Measurements from ENCODE around the gene ENDOU. TPM values are rescaled to one million over a fixed set of nuclear protein-coding genes. Genes with fewer than 3 reads are reported as not detected.

ENDOU gene
- total and polyA plus RNA-seq, 2 donors (not counting 3 experiments of a cell fraction or from before 2014, with no cell fraction given), result not detected

GRCh38 chr12:47752121-47752520 is 26.8 kb upstream of the ENDOU start:
- no TSS peak for BruUV-seq (replicated peaks)
- Histone ChIP-seq H3K9me1 (replicated peaks; ENCODE audit: control insufficient read depth, extremely low read depth, insufficient read depth, low read length) (no peaks in the 10 kb centered on the region), H3K9me3 (replicated peaks; ENCODE audit: control insufficient read depth, insufficient read depth, low read length) (no peaks in the 10 kb centered on the region), H3K79me2 (ENCODE audit: control insufficient read depth, insufficient read depth, low read length) (peaks cover 23% of the 10 kb centered on the region), H3K36me3 (ENCODE audit: control insufficient read depth in 2 of 2, extremely low read depth in 1 of 2, insufficient read depth in 2 of 2, low read length in 2 of 2) (peaks cover 6 to 43% of the 10 kb centered on the region in 2 experiments), H3K4me3 (replicated peaks in 1 of 3; ENCODE audit: insufficient read depth in 1 of 3, low read depth in 1 of 3, low read length in 3 of 3) (no peak overlapping the region), H4K20me1 (replicated peaks; ENCODE audit: control insufficient read depth, extremely low read depth, insufficient read depth, low read length) (no peaks in the 10 kb centered on the region), H3K9ac (replicated peaks; ENCODE audit: extremely low read depth, insufficient read depth, low read length) (no peak overlapping the region), H3K27me3 (ENCODE audit: control insufficient read depth in 2 of 2, insufficient read depth in 2 of 2, low read length in 2 of 2) (no peaks in the 10 kb centered on the region), H3K4me1 (ENCODE audit: control insufficient read depth, extremely low read depth, insufficient read depth, low read length) (peaks cover 45% of the 10 kb centered on the region), H3K27ac (ENCODE audit: insufficient read depth, low read depth, low read length) (no peak overlapping the region), H3K4me2 (ENCODE audit: insufficient read depth, low read length) (no peak overlapping the region), H2AFZ (ENCODE audit: low read depth, low read length) (no peak overlapping the region)
- ChIA-PET POLR2A (no interaction called here), CTCF (interaction anchor here (1.1 to 8.4 kb wide), 3 partner anchors 9 to 16 kb away, joined by 4 to 105 read pairs (median 5); no protein-coding TSS in a partner anchor)
- intact Hi-C loops (cut with micrococcal nuclease) (no loop called here), dilution Hi-C loops (cut with MboI; ENCODE audit: extremely low pct_ligation_motif_present, low sequenced_read_pairs) (no loop called here)
- TF ChIP-seq POLR2AphosphoS5 (IDR thresholded peaks at IDR 0.05; ENCODE audit: insufficient read depth, low read depth, low read length), result no peak
- TF ChIP-seq GATA2 (IDR thresholded peaks at IDR 0.05; ENCODE audit: insufficient read depth, insufficient read length, low read depth, low read length), result no peak
- no peak for TF ChIP-seq JUN (IDR thresholded peaks at IDR 0.05; ENCODE audit: borderline replicate concordance, insufficient read depth, insufficient read length, low read depth)
- TF ChIP-seq, protein P1, sequence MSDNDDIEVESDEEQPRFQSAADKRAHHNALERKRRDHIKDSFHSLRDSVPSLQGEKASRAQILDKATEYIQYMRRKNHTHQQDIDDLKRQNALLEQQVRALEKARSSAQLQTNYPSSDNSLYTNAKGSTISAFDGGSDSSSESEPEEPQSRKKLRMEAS (IDR thresholded peaks at IDR 0.05; ENCODE audit: insufficient read depth, insufficient read length), result no peak
- TF ChIP-seq POLR2A (IDR thresholded peaks at IDR 0.05; ENCODE audit: low read depth, low read length), result no peak
- TF ChIP-seq MYC (IDR thresholded peaks at IDR 0.05; ENCODE audit: low read depth, low read length), result no peak
- no peak for TF ChIP-seq FOS (IDR thresholded peaks at IDR 0.05; ENCODE audit: borderline replicate concordance, insufficient read depth, low read length)
- no peak for TF ChIP-seq EZH2 (IDR thresholded peaks at IDR 0.05; ENCODE audit: borderline replicate concordance, low read depth, low read length, severe bottlenecking)
- TF ChIP-seq, protein P2, sequence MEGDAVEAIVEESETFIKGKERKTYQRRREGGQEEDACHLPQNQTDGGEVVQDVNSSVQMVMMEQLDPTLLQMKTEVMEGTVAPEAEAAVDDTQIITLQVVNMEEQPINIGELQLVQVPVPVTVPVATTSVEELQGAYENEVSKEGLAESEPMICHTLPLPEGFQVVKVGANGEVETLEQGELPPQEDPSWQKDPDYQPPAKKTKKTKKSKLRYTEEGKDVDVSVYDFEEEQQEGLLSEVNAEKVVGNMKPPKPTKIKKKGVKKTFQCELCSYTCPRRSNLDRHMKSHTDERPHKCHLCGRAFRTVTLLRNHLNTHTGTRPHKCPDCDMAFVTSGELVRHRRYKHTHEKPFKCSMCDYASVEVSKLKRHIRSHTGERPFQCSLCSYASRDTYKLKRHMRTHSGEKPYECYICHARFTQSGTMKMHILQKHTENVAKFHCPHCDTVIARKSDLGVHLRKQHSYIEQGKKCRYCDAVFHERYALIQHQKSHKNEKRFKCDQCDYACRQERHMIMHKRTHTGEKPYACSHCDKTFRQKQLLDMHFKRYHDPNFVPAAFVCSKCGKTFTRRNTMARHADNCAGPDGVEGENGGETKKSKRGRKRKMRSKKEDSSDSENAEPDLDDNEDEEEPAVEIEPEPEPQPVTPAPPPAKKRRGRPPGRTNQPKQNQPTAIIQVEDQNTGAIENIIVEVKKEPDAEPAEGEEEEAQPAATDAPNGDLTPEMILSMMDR (IDR thresholded peaks at IDR 0.05; ENCODE audit: extremely low read depth in 1 of 2, insufficient read depth in 1 of 2, low read depth in 1 of 2, low read length in 2 of 2), result no peak
- no peak for DNase-seq (ENCODE audit: low read depth, low spot score)
- FAIRE-seq, result no peak

Measured in endothelial cell of umbilical vein (primary cell).